Raji (cell line): Measurements from ENCODE around the gene ADGRV1.

Experiments
- POLR2A ChIP-seq: IDR thresholded peaks from 2 replicates; pipeline ENCODE4 v1.6.1; 2011; ENCODE audit warnings: low read depth, low read length, control low read depth; ENCODE audit not compliant: insufficient read depth

The ADGRV1 gene

DNA sequence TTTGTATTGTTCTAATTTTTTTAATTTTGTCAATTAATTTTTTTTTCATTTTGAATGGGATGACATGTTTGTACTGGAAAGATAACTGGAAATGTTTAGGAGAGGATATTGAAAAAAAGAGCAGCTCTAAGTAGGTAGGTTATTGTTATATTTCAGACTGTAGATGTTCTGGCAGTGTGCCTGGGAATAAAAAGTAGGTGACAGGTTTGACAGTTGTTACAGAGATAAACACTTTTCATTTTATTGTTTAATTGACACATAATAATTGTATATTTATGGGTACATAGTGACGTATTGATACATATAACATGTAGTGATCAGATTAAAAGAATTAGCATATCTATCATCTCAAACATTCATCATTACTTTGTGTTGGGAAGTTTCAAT lies 545.5 kb downstream of the ADGRV1 start:
- TF ChIP-seq POLR2A: no peak

DNA sequence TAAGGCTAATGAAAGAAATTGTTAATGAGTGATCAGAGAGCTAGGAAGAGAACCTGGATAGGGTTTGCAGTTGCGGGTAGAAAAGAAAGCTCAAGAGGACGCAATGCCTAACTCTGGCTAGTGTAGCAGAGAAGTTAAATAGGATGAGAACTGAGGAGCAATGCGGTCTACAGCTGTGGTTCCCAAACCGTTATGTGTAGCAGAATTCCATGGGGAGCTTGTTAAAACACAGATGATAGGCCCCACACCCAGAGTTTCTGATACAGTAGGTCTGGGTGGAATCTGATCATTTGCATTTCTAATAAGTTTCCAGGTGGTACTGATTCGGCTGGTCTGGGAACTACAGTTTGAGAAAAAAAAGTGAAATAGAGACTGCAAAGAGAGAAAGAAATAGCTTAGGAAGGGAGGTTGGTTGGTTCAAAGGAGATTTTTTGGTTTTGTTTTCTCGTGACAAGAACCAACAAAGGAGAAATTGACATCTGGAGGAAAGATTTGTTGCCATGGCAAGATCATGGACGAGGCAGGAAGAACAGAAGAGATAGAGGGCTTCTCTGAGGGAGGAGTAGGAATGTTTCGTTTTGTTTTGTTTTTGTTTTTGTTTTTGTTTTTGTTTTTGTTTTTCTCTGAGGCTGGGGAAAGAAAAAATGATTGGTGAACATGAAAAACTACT lies 548.4 kb downstream of the ADGRV1 start:
- no peak for TF ChIP-seq POLR2A

DNA sequence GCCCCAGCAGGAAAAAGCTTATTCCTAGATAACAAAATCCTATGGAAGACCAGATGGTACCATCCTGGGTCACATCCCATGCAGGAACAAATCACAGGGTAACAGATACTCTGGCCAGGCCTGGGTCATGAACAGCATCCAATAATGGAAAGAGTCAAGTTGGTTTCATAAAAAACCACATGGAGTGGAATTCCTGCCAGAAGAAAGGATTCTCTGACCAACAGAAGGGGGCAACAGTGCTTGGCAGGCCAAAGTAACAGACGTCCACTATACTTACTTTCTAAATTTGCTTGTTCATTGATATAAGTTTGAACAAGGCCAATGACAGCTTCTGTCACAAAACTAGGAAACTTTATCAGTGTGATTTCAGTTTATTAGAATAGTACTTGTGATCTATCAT lies 551.0 kb downstream of the ADGRV1 start:
- TF ChIP-seq POLR2A: no peak

DNA sequence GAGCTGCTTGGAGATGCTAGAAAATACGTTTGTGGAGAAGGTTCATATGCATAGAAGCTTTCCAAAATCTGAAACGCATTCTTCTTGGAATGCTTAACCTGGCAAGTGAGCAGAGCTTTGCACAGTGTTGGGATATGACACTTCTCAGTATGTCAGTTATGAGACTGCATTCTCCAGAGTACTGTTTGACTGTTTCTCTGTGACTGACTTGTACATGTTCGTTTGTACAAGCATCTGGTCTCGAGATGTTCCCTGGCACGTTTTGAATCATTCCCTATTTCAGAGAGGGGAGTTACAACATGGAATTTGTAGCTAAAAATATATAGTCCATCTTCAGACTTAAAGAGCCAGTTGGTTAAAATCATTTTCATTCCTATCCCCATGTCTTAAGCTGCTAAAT lies 552.1 kb downstream of the ADGRV1 start:
- TF ChIP-seq POLR2A: no peak

DNA sequence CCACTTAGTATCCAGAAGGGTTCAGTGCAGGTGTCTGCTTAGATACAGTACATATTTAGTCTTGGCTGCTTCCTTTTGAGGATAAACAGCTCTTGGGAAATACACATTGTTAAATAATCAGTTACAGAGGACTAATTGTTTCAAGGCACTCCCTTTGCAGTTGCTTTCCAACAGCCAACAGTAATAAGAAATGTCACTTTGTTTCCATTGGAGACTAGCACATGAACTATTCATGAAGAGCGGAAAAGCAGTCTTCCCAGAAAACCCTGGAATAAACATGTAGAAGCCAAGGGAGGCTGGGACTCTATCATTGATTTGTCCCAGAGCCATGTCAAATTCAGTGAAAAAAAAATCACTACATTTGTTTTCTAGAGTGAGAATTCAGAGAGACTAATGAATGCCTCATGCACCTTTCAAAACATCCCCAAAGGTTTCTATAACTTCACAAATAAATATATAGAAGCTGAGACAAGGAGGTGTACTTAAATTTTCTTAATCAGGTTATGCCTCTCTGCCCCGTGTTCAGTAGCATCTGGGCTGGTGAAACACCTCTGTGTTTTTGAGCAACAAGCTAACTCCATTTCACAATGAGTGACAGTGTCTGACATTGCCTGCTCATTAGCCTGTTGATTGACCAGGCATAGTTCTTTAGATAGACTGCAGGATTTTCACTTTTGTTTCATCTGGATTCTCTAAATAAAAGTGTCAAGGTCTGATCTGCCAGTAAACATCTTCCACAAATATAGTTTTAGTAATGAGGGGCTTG lies 553.1 kb downstream of the ADGRV1 start:
- TF ChIP-seq POLR2A: no peak

DNA sequence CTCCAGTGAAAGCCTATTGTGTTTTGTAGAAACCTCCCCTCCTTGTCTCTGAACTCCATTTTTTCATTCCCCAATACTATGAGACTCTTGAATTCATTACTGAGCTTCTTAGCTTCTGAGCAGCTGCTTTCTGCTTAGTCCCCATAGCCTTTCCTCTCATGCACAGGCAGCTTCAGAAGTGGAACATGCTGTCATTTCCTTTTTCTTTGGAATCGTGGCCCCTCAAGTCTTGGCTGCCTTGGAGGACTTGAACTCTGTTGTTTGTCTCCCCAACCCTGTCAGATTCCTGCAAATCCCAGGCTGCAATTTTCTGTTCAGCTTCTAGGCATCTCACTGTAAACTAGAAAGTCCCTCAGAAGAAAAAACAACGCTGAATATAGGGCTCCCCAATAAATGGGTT lies 556.1 kb downstream of the ADGRV1 start:
- TF ChIP-seq POLR2A: no peak

DNA sequence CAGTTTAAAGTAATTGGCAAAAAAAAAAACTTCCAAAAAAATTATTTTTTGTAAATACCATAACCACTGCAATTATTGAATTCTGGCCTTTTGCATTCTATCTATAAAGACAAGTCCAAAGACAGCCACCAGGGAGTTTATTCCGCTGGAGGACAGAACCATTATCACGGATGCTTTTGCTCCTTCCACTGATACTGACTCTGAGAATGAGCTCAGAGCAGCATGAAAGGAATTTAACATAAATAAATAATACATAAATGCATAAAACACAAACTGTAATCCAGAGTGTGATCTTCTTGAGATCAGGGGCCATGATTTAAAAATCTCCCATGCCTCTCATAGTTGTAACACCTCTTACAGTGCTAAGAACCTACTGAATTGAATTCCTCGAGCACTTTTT lies 559.8 kb downstream of the ADGRV1 start:
- no peak for TF ChIP-seq POLR2A

DNA sequence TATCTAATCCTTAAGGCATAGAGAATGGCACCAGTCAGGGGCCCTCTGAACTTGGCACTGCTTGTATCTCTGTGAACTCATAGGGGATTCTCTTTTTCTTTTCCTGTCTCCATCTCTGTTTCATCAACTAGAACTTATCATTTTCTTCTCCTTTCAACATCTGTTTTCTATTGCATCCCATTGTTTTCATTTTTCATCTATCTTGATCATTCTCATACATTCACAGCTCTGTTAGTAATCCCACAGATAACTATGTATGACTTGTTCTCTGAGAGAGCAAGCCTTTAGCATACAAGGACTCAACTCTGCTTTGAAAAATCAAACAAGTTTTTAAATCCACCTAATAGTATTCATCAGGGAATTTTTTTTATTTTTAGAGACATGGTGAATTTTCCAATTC lies 560.2 kb downstream of the ADGRV1 start:
- no peak for TF ChIP-seq POLR2A

DNA sequence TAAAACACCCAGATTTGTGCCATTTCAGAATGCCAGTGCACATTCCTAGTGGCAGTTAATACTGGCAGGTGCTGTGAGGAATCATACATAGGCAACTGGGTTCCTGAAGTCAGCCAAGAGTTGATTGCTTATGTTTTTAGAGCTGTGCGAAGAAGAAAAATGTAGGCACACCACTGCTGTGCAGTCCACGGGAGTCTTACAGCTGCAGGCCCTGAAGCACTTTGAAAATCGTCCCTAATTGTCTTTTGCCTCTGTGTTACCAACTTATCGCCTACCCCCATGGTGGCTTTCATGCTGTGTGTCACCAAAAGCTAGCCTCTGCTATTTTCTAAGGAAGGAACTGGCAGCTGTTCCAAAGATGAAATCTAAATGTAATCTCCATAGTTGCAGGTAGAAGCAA lies 560.6 kb downstream of the ADGRV1 start:
- TF ChIP-seq POLR2A: no peak

DNA sequence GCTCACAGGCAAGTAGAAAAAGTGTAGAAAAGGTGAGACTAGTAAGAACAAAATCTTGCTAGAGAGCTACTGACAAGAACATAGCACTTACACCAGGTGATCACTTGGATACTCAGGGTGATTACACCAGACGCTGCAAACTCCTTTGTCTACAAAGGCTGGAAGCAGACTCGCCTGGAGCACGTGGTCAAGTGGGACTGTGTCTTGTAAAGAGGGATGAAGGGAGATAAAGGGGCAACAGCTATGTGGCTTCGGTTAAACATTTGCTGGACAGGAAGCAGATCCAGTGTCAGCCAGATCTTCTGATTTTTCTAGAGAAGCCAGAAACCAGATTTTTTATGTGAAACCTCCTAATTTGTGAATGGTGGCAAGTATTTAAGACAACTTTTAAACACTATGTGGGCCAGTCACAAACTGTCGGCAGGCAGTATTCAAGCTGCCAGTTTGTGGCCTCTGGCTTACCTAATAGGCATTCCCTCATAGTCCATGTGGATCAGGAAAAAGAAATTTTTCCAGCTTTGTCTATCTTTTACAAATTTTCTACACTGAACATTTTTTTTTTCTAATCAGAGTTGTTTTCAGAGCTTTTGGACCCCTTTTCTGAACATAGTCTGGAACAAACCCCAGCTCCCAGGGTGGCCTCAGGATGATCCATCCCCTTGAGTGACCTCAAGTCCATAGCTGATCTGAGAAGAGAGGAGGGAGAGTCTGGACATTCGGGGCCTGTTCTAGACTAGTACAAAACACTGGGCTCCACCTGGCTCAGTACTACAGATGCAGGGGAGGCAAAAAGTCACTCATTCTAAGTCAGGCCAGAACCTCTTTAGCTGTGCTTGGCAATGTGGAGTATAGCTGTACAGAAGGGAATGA lies 561.6 kb downstream of the ADGRV1 start:
- no peak for TF ChIP-seq POLR2A

DNA sequence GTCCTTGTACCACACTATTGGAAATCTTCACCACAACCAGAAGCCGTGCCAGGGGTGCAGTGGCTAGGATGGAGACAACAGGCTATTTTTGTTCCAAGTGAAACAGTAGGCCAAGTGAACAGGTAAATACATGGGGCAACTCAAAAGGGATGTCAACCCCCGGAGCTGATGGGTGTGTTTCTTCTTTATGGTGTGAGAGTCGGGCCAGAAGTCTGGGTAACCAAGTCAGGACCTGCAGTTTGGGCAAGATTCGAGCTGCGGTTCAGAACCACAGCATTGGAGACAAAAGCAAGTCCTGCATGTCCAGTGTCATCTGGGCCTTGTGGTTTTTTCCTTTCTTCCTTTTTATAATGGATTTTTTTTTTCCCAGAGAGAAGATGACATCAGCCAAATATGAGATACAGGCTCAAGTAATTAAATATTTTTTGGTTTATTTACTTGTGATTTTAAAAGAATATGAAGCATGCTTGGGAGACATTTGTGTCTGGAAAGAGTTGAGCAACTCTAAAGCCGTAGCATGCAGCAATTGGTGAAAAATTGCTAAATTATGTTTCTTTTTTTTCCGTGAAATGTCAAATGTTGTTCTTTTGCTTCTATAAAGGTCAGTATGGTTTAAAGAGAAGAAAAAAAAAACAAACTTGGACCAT lies 562.9 kb downstream of the ADGRV1 start:
- no peak for TF ChIP-seq POLR2A

DNA sequence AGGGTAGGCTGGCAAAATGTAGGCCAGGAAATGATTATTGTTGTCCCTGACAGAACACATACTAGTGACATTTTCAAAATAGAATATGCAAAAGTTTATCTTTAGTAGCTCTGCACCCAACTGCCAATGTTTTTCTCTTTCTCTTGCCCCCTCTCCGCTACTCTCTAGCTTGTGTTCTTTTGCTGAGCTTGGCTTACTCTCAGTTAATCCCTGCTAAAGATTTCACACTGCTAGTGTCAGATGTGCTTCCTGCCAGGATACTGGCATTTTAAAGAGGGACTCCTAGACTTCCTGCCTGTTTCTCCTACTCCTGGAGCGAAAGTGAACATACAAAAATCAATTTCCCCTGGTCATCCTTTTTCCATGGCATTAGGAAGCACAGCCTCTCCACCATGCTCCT lies 564.1 kb downstream of the ADGRV1 start:
- TF ChIP-seq POLR2A: no peak

DNA sequence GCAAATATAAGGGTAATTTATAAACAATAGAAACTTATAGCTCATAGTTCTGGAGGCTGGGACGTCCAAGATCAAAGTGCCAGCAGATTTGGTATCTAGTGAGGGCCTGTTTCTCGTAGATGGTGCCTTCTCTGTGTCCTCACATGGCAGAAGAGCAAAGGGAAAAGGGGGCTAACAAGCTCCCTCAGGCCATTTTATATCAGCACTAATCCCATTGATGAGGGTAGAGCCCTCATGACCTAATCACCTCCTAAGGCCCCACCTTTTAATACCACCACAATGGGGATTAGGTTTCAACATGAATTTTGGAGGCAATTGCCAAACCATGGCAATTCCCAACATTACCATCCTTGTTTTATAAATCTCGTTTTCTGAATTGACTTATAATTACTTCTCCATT lies 564.7 kb downstream of the ADGRV1 start:
- no peak for TF ChIP-seq POLR2A

DNA sequence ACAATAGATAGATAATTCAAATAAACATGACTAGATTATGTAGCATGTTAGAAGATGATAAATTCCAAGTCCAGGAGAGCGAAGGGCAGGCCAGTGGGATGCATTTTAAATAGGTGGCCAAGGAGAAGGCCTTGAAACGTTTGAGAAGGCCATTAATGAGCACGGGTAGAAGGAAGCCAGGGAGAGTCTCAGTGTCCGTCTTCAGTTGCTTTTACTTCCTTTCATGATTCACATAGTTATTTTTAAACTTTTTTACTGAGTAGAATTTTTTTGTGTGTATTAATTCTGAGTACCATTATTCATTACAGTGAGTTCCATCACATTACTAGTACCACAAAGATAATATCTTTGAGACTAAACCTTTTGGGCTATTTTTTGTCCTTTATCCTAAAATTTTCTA lies 565.3 kb downstream of the ADGRV1 start:
- TF ChIP-seq POLR2A: no peak

DNA sequence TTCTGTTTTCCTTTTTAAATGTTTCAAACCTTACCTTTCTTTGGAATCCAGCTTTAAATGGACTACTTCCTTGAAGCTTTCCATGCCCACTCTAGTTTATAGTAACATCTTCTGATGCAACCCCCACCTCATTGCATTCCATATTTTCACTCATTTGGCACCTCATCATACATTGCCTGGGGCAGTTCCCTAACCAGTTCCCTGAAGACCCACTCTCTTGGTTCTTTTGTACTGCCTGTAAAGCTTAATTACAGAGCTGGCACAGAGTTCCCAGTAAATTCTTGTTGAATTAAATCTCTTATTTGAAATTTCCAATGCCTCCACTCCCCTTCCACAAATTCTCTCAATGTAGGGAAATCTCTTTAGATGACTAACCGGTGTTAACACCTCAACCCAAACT lies 567.3 kb downstream of the ADGRV1 start:
- no peak for TF ChIP-seq POLR2A
